Measurements from ENCODE around the gene EXOC2. TPM values are rescaled to one million over a fixed set of nuclear protein-coding genes. Genes with fewer than 3 reads are reported as not detected.

The EXOC2 gene
- total and polyA plus RNA-seq, 10 of the 15 experiments (the other 5 are each of a cell fraction or from before 2014, with no cell fraction given): 8.7 to 32.8 (median 20.7) TPM

- TF ChIP-seq CEBPB (IDR thresholded peaks at IDR 0.05; ENCODE audit: borderline replicate concordance in 1 of 2, low read depth in 2 of 2, low read length in 2 of 2): no peak
- peak; percentile 79 for TF ChIP-seq EED (IDR thresholded peaks at IDR 0.05; ENCODE audit: low read depth)
- no peak for TF ChIP-seq CHD4 (IDR thresholded peaks at IDR 0.05)
- no peak for TF ChIP-seq NR2C1 (IDR thresholded peaks at IDR 0.05)
- no peak for TF ChIP-seq PBX3 (IDR thresholded peaks at IDR 0.05; ENCODE audit: insufficient replicate concordance, low read depth, low read length)
- no peak for TF ChIP-seq SMAD1 (IDR thresholded peaks at IDR 0.05; ENCODE audit: low read depth, partially characterized antibody)
- peak; percentile 46; the same call in 1 of the 2 replicates for TF ChIP-seq RUNX3 (IDR thresholded peaks at IDR 0.05; ENCODE audit: low read length)
- TF ChIP-seq MTA3 (IDR thresholded peaks at IDR 0.05; ENCODE audit: borderline replicate concordance, low read length): no peak
- TF ChIP-seq ZNF687 (IDR thresholded peaks at IDR 0.05): no peak
- peak; percentile 98 for TF ChIP-seq JUNB (IDR thresholded peaks at IDR 0.05)
- no peak for TF ChIP-seq GATAD2B (conservative IDR thresholded peaks at IDR 0.05; ENCODE audit: low read depth)
- no peak for TF ChIP-seq RELB (IDR thresholded peaks at IDR 0.05; ENCODE audit: low read depth)
- no peak for TF ChIP-seq RFX5 (IDR thresholded peaks at IDR 0.05; ENCODE audit: low read depth, low read length)
- TF ChIP-seq BCL11A (IDR thresholded peaks at IDR 0.05; ENCODE audit: low read depth, low read length): peak; percentile 49; the same call in 1 of the 2 replicates
- TF ChIP-seq CREM (IDR thresholded peaks at IDR 0.05; ENCODE audit: low read depth): peak; percentile 86
- peak; percentile 75; the same call in 1 of the 2 replicates for TF ChIP-seq NFIC (IDR thresholded peaks at IDR 0.05; ENCODE audit: low read depth, low read length)
- no peak for TF ChIP-seq NRF1 (conservative IDR thresholded peaks at IDR 0.05; ENCODE audit: low read depth, low read length)
- peak; percentile 67 for TF ChIP-seq SKIL (IDR thresholded peaks at IDR 0.05; ENCODE audit: low read depth, poor library complexity, severe bottlenecking)
- no peak for TF ChIP-seq SMAD5 (IDR thresholded peaks at IDR 0.05; ENCODE audit: low read depth)
- TF ChIP-seq POLR2A (IDR thresholded peaks at IDR 0.05; ENCODE audit: low read depth, low read length): no peak
- TF ChIP-seq SIN3A (IDR thresholded peaks at IDR 0.05; ENCODE audit: low read depth, low read length): no peak
- TF ChIP-seq MAX (IDR thresholded peaks at IDR 0.05; ENCODE audit: low read depth, low read length): no peak
- TF ChIP-seq ZNF207 (IDR thresholded peaks at IDR 0.05; ENCODE audit: borderline replicate concordance): no peak
Observed at GRCh38 chr6:636488-636887, 56.5 kb downstream of the EXOC2 start (continued).
